Caco-2 (cell line): ENCODE measurements around the gene NFE2L1. TPM values are rescaled to one million over a fixed set of nuclear protein-coding genes. Genes with fewer than 3 reads are reported as not detected.

ENCODE experiments used
- BruUV-seq: library from RNA; stranded (reverse); fragments of 400-500 nt; replicated peaks from 2 replicates; lab custom pipeline; 2021; lab: Mats Ljungman, UMichigan
- CTCF ChIA-PET: fragments of 300-600 bp; sonication (Branson Sonifier 250); formaldehyde crosslinking; loops from one replicate; lab custom pipeline; 2022; ENCODE audit warnings: antibody characterized with exemption; lab: Charles Lee
- POLR2A ChIA-PET: fragments of 300-600 bp; sonication (Branson Sonifier 250); formaldehyde crosslinking; loops from one replicate; lab custom pipeline; 2022; ENCODE audit warnings: antibody characterized with exemption; lab: Charles Lee
- DNase-seq, 2 experiments: peaks; one replicate each; pipeline versions ENCODE4 v3.0.0 to v3.0.0-alpha.2; 2020 to 2022
- H3K27me3 ChIP-seq: replicated peaks from 2 replicates; pipeline ENCODE4 v1.6.0; 2011; ENCODE audit warnings: low read length; ENCODE audit not compliant: control insufficient read depth, insufficient read depth
- H3K36me3 ChIP-seq: 2 replicates; pipeline ENCODE4 v1.5.1; 2011; ENCODE audit warnings: low read length; ENCODE audit not compliant: control insufficient read depth, insufficient read depth
- H3K4me1 ChIP-seq: fragments of 250-450 bp; sonication (Bioruptor Pico); 2 replicates; pipeline ENCODE4 v1.5.1; 2020; ENCODE audit warnings: mild to moderate bottlenecking
- H3K4me3 ChIP-seq: 2 replicates; pipeline ENCODE4 v1.5.1; 2011; ENCODE audit warnings: low read depth, mild to moderate bottlenecking, control low read depth, low read length
- H3K9me3 ChIP-seq: fragments of 250-450 bp; sonication (Bioruptor Pico); 2 replicates; pipeline ENCODE4 v1.5.1; 2020; ENCODE audit warnings: mild to moderate bottlenecking, moderate library complexity
- H3K27ac Mint-ChIP-seq: one replicate; pipeline ENCODE4 v1.8.0; 2022; ENCODE audit warnings: mixed read lengths; ENCODE audit not compliant: unreplicated experiment
- H3K27me3 Mint-ChIP-seq: one replicate; pipeline ENCODE4 v1.8.0; 2022; ENCODE audit warnings: mixed read lengths; ENCODE audit not compliant: insufficient read depth, unreplicated experiment
- H3K36me3 Mint-ChIP-seq: one replicate; pipeline ENCODE4 v1.8.0; 2022; ENCODE audit warnings: mild to moderate bottlenecking, mixed read lengths; ENCODE audit not compliant: insufficient read depth, unreplicated experiment
- H3K4me1 Mint-ChIP-seq: one replicate; pipeline ENCODE4 v1.8.0; 2022; ENCODE audit warnings: low read depth, mixed read lengths; ENCODE audit not compliant: unreplicated experiment
- H3K4me3 Mint-ChIP-seq: one replicate; pipeline ENCODE4 v1.8.0; 2022; ENCODE audit warnings: mild to moderate bottlenecking, moderate library complexity, mixed read lengths; ENCODE audit not compliant: unreplicated experiment
- H3K9me3 Mint-ChIP-seq: one replicate; pipeline ENCODE4 v1.8.0; 2022; ENCODE audit warnings: mixed read lengths; ENCODE audit not compliant: unreplicated experiment
- CTCF ChIP-seq, 2 experiments: fragments of 200-600 bp in 1 of 2; IDR thresholded peaks; 1 replicate in 1 of 2; 2 replicates in 1 of 2; pipeline versions ENCODE4 v1.5.1 to v1.8.0; 2011 to 2022; ENCODE audit warnings: antibody characterized with exemption in 1 of 2, control low read depth in 1 of 2, inconsistent platforms in 1 of 2, low read depth in 1 of 2, low read length in 1 of 2, mild to moderate bottlenecking in 1 of 2, moderate library complexity in 1 of 2; ENCODE audit not compliant: insufficient read depth in 1 of 2, severe bottlenecking in 1 of 2, unreplicated experiment in 1 of 2
- intact Hi-C: fragments of 100-400 bp; cut with micrococcal nuclease; formaldehyde crosslinking; loops from one replicate; pipeline ENCODE4 v1.10.0; 2022; ENCODE audit not compliant: unreplicated experiment
- total RNA-seq: library from RNA; stranded (reverse); gene quantifications from 2 replicates; pipeline ENCODE4 v1.2.3, GENCODE V29; 2022

Gene NFE2L1
- total RNA-seq, 1 experiment from 2014 or later = 356 TPM

- Mint-ChIP-seq H3K27ac (no peak overlapping the region), H3K4me1 (peaks cover 16% of the 10 kb centered on the region)
- no peaks in the 10 kb centered on the region for H3K9me3 ChIP-seq
Observed at GRCh38 chr17:48004983-48005382, 43.2 kb upstream of the NFE2L1 start.

GRCh38 chr17:48006936-48007709 lies 41.0 kb upstream of the NFE2L1 start:
- Mint-ChIP-seq H3K27ac (no peak overlapping the region), H3K9me3 (no peaks in the 10 kb centered on the region), H3K4me3 (no peak overlapping the region), H3K4me1 (peaks cover 15% of the 10 kb centered on the region), H3K27me3 (no peaks in the 10 kb centered on the region), H3K36me3 (no peaks in the 10 kb centered on the region)
- Histone ChIP-seq H3K4me1 (peaks cover 13% of the 10 kb centered on the region), H3K9me3 (no peaks in the 10 kb centered on the region), H3K27me3 (no peaks in the 10 kb centered on the region), H3K36me3 (no peaks in the 10 kb centered on the region), H3K4me3 (no peak overlapping the region)
- ChIA-PET POLR2A (no interaction called here), CTCF (interaction anchor here (2.5 kb wide), 1 partner anchor 36 kb away, joined by 12 read pairs; the partner anchor contains the start of gene CDK5RAP3)
- BruUV-seq = no TSS peak
- intact Hi-C loops = no loop called here
- DNase-seq = no peak
- TF ChIP-seq CTCF (IDR thresholded peaks at IDR 0.05; ENCODE audit: insufficient read depth in 1 of 2, low read depth in 1 of 2, low read length in 1 of 2, severe bottlenecking in 1 of 2, unreplicated experiment in 1 of 2) = no peak

More at GRCh38 chr17:48004983-48005382, 43.2 kb upstream of the NFE2L1 start:
- ChIA-PET CTCF (interaction anchor here (1.1 kb wide), 1 partner anchor 58 kb away, joined by 9 read pairs; no protein-coding TSS in a partner anchor), POLR2A (no interaction called here)
- H3K4me1 ChIP-seq = peaks cover 14% of the 10 kb centered on the region
- Mint-ChIP-seq H3K9me3 (no peaks in the 10 kb centered on the region), H3K27me3 (no peaks in the 10 kb centered on the region), H3K4me3 (no peak overlapping the region), H3K36me3 (no peaks in the 10 kb centered on the region)
- no peak for DNase-seq
- intact Hi-C loops = no loop called here
- no peak for TF ChIP-seq CTCF (IDR thresholded peaks at IDR 0.05; ENCODE audit: insufficient read depth in 1 of 2, low read depth in 1 of 2, low read length in 1 of 2, severe bottlenecking in 1 of 2, unreplicated experiment in 1 of 2)
- BruUV-seq = no TSS peak
- no peak overlapping the region for H3K4me3 ChIP-seq
- no peaks in the 10 kb centered on the region for H3K27me3 ChIP-seq
- no peaks in the 10 kb centered on the region for H3K36me3 ChIP-seq

- no TSS peak for BruUV-seq
- Histone ChIP-seq H3K36me3 (no peaks in the 10 kb centered on the region), H3K4me3 (no peak overlapping the region), H3K4me1 (peaks cover 5% of the 10 kb centered on the region), H3K9me3 (no peaks in the 10 kb centered on the region), H3K27me3 (no peaks in the 10 kb centered on the region)
- ChIA-PET POLR2A (no interaction called here), CTCF (interaction anchor here (0.6 to 2.7 kb wide), 7 partner anchors 8 to 59 kb away, joined by 3 to 18 read pairs (median 6); partner anchors contain the start of gene PRR15L)
- Mint-ChIP-seq H3K9me3 (no peaks in the 10 kb centered on the region), H3K4me1 (peaks cover 6% of the 10 kb centered on the region), H3K4me3 (no peak overlapping the region), H3K36me3 (no peaks in the 10 kb centered on the region), H3K27ac (no peak overlapping the region), H3K27me3 (peaks cover 4% of the 10 kb centered on the region)
- DNase-seq = no peak
- intact Hi-C loops = loop anchor here (2.0 kb wide), 1 partner anchor 13 kb away; no protein-coding TSS in a partner anchor
- TF ChIP-seq CTCF (IDR thresholded peaks at IDR 0.05; ENCODE audit: insufficient read depth in 1 of 2, low read depth in 1 of 2, low read length in 1 of 2, severe bottlenecking in 1 of 2, unreplicated experiment in 1 of 2) = no peak
Observed at GRCh38 chr17:48010193-48010592, 38.0 kb upstream of the NFE2L1 start.
